ENCODE results near the gene MCM3.

- no peak for TF ChIP-seq CTCF (IDR thresholded peaks at IDR 0.05)
- no peak for TF ChIP-seq POLR2A (IDR thresholded peaks at IDR 0.05)
Measured at GRCh38 chr6:52314752-52315151, 30.2 kb upstream of the MCM3 start.

Measured in testis (tissue), 2 donors.